ENCODE results near the gene CORO2B.

The CORO2B gene

GRCh38 chr15:68627476-68627875 lies 48.7 kb downstream of the CORO2B start:
- TF ChIP-seq SPI1 (IDR thresholded peaks at IDR 0.05; ENCODE audit: borderline replicate concordance, low read depth) (no peak), POLR2AphosphoS5 (IDR thresholded peaks at IDR 0.05; ENCODE audit: low read depth) (no peak), CTCF (IDR thresholded peaks at IDR 0.05; ENCODE audit: insufficient read depth, low read length) (no peak), GABPA (IDR thresholded peaks at IDR 0.05; ENCODE audit: low read depth) (no peak)
- TF ChIP-seq, protein P1, sequence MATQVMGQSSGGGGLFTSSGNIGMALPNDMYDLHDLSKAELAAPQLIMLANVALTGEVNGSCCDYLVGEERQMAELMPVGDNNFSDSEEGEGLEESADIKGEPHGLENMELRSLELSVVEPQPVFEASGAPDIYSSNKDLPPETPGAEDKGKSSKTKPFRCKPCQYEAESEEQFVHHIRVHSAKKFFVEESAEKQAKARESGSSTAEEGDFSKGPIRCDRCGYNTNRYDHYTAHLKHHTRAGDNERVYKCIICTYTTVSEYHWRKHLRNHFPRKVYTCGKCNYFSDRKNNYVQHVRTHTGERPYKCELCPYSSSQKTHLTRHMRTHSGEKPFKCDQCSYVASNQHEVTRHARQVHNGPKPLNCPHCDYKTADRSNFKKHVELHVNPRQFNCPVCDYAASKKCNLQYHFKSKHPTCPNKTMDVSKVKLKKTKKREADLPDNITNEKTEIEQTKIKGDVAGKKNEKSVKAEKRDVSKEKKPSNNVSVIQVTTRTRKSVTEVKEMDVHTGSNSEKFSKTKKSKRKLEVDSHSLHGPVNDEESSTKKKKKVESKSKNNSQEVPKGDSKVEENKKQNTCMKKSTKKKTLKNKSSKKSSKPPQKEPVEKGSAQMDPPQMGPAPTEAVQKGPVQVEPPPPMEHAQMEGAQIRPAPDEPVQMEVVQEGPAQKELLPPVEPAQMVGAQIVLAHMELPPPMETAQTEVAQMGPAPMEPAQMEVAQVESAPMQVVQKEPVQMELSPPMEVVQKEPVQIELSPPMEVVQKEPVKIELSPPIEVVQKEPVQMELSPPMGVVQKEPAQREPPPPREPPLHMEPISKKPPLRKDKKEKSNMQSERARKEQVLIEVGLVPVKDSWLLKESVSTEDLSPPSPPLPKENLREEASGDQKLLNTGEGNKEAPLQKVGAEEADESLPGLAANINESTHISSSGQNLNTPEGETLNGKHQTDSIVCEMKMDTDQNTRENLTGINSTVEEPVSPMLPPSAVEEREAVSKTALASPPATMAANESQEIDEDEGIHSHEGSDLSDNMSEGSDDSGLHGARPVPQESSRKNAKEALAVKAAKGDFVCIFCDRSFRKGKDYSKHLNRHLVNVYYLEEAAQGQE (IDR thresholded peaks at IDR 0.05; ENCODE audit: insufficient replicate concordance, low read depth): no peak
- H3K27me3 ChIP-seq (ENCODE audit: insufficient read depth, poor library complexity, severe bottlenecking): no peaks in the 10 kb centered on the region
- H3K27ac ChIP-seq (replicated peaks): no peak overlapping the region
- no peak overlapping the region for H3K4me3 ChIP-seq (replicated peaks; ENCODE audit: insufficient read depth, low read length)
- no peak for DNase-seq (ENCODE audit: low read depth in 1 of 2, low spot score in 1 of 2)

DNA sequence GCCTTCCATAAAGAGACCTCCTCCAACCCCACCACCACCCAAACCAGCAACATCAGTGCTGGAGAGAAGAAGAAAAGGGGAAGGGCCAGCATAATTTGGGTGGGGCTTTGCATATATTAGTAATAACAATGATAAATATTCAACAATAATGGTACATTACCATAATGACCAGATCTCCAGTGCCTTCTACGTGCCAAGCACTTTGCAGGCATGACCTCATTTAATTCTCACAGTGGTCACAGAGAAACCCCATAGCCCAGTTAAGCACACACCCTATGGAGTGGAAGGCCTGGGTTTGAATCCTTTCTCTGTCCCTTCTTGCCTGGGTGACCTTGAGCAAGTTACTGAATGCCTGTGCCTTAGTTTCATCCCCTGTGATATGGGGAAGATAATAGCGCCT lies 49.2 kb downstream of the CORO2B start:
- no peak overlapping the region for H3K27ac ChIP-seq (replicated peaks)
- no peak overlapping the region for H3K4me3 ChIP-seq (replicated peaks; ENCODE audit: insufficient read depth, low read length)
- TF ChIP-seq CTCF (IDR thresholded peaks at IDR 0.05; ENCODE audit: insufficient read depth, low read length): no peak
- no peak for TF ChIP-seq SPI1 (IDR thresholded peaks at IDR 0.05; ENCODE audit: borderline replicate concordance, low read depth)
- TF ChIP-seq, protein P1 (IDR thresholded peaks at IDR 0.05; ENCODE audit: insufficient replicate concordance, low read depth): no peak
- TF ChIP-seq GABPA (IDR thresholded peaks at IDR 0.05; ENCODE audit: low read depth): no peak
- TF ChIP-seq POLR2AphosphoS5 (IDR thresholded peaks at IDR 0.05; ENCODE audit: low read depth): no peak
- H3K27me3 ChIP-seq (ENCODE audit: insufficient read depth, poor library complexity, severe bottlenecking): no peaks in the 10 kb centered on the region
- DNase-seq (ENCODE audit: low read depth in 1 of 2, low spot score in 1 of 2): no peak

DNA sequence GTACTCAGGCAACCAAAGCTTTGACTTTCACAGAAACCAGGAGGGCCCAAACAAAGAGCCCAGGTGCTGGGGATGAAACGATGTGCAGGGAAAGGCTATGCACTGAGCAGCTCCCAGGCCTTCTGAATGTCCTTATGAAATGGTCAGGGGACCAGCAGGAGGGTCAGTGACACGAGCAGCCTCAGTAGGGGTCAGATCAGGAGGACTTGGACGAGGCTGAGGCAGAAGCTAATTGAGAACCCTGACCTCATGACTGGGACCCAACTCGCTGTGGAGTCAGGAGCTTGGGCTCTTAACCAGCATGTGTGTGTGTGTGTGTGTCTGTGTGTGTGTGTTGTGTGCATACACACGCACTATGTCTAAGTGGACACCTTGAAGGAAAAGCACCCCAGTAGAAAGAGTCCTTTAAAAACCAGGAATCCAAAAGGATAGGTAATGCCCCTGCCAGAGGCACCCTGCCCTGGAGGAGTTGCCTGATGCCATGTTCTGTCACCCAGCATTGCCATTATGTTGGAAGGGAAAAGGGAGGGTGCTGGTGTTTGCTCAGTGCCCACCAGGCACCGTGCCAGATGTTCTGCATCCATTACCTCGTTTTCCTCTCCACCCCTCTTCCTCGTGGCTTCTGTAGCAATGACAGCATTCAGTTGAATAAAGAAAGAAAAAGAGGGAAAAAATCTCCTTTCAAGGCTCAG lies 50.9 kb downstream of the CORO2B start:
- Histone ChIP-seq H3K27me3 (ENCODE audit: insufficient read depth, poor library complexity, severe bottlenecking) (no peaks in the 10 kb centered on the region), H3K4me3 (replicated peaks; ENCODE audit: insufficient read depth, low read length) (no peak overlapping the region), H3K27ac (replicated peaks) (no peak overlapping the region)
- no peak for DNase-seq (ENCODE audit: low read depth in 1 of 2, low spot score in 1 of 2)
- TF ChIP-seq SPI1 (IDR thresholded peaks at IDR 0.05; ENCODE audit: borderline replicate concordance, low read depth): no peak
- TF ChIP-seq, protein P1 (IDR thresholded peaks at IDR 0.05; ENCODE audit: insufficient replicate concordance, low read depth): no peak
- no peak for TF ChIP-seq GABPA (IDR thresholded peaks at IDR 0.05; ENCODE audit: low read depth)
- no peak for TF ChIP-seq POLR2AphosphoS5 (IDR thresholded peaks at IDR 0.05; ENCODE audit: low read depth)
- no peak for TF ChIP-seq CTCF (IDR thresholded peaks at IDR 0.05; ENCODE audit: insufficient read depth, low read length)
